ENCODE data around the gene ASGR2.

Gene ASGR2

GRCh38 chr17:7141824-7142223 lies 27.2 kb upstream of the ASGR2 start:
- no peak for DNase-seq
- Histone ChIP-seq H3K36me3 (no peaks in the 10 kb centered on the region), H3K4me3 (ENCODE audit: low read depth, low read length) (no peak overlapping the region), H3K27me3 (peaks cover 53% of the 10 kb centered on the region), H3K9me3 (no peaks in the 10 kb centered on the region), H3K4me1 (no peaks in the 10 kb centered on the region)
- no peak for TF ChIP-seq CTCF (IDR thresholded peaks at IDR 0.05; ENCODE audit: low read depth, low read length)

GRCh38 chr17:7139400-7139799 lies 24.8 kb upstream of the ASGR2 start:
- no peak for DNase-seq
- Histone ChIP-seq H3K4me1 (no peaks in the 10 kb centered on the region), H3K4me3 (ENCODE audit: low read depth, low read length) (no peak overlapping the region), H3K27me3 (peaks cover 57% of the 10 kb centered on the region), H3K36me3 (no peaks in the 10 kb centered on the region), H3K9me3 (no peaks in the 10 kb centered on the region)
- TF ChIP-seq CTCF (IDR thresholded peaks at IDR 0.05; ENCODE audit: low read depth, low read length) = no peak

GRCh38 chr17:7138800-7139381 lies 24.3 kb upstream of the ASGR2 start:
- Histone ChIP-seq H3K9me3 (no peaks in the 10 kb centered on the region), H3K36me3 (no peaks in the 10 kb centered on the region), H3K27me3 (peaks cover 59% of the 10 kb centered on the region), H3K4me1 (no peaks in the 10 kb centered on the region), H3K4me3 (ENCODE audit: low read depth, low read length) (no peak overlapping the region)
- no peak for TF ChIP-seq CTCF (IDR thresholded peaks at IDR 0.05; ENCODE audit: low read depth, low read length)
- no peak for DNase-seq

GRCh38 chr17:7137171-7137943 lies 22.7 kb upstream of the ASGR2 start:
- DNase-seq = no peak
- H3K4me1 ChIP-seq = no peaks in the 10 kb centered on the region
- H3K27me3 ChIP-seq = peaks cover 63% of the 10 kb centered on the region

GRCh38 chr17:7136266-7136877 lies 21.8 kb upstream of the ASGR2 start:
- H3K9me3 ChIP-seq = no peaks in the 10 kb centered on the region
- H3K36me3 ChIP-seq = no peaks in the 10 kb centered on the region
- TF ChIP-seq CTCF (IDR thresholded peaks at IDR 0.05; ENCODE audit: low read depth, low read length) = peak; percentile 85
- H3K4me1 ChIP-seq = no peaks in the 10 kb centered on the region
- H3K4me3 ChIP-seq (ENCODE audit: low read depth, low read length) = no peak overlapping the region
- DNase-seq = peak; percentile 58
- peaks cover 60% of the 10 kb centered on the region for H3K27me3 ChIP-seq

More at GRCh38 chr17:7137171-7137943, 22.7 kb upstream of the ASGR2 start:
- Histone ChIP-seq H3K9me3 (no peaks in the 10 kb centered on the region), H3K4me3 (ENCODE audit: low read depth, low read length) (no peak overlapping the region), H3K36me3 (no peaks in the 10 kb centered on the region)
- no peak for TF ChIP-seq CTCF (IDR thresholded peaks at IDR 0.05; ENCODE audit: low read depth, low read length)

GRCh38 chr17:7133916-7134315 lies 19.3 kb upstream of the ASGR2 start:
- no peak for DNase-seq
- no peak for TF ChIP-seq CTCF (IDR thresholded peaks at IDR 0.05; ENCODE audit: low read depth, low read length)
- peaks cover 51% of the 10 kb centered on the region for H3K27me3 ChIP-seq
- no peaks in the 10 kb centered on the region for H3K9me3 ChIP-seq
- no peak overlapping the region for H3K4me3 ChIP-seq (ENCODE audit: low read depth, low read length)
- H3K4me1 ChIP-seq = no peaks in the 10 kb centered on the region
- no peaks in the 10 kb centered on the region for H3K36me3 ChIP-seq
